Retinal pigment epithelial cell (primary cell): ENCODE measurements around the gene CEP57.
"Not testable (repeated sequence)": the region's sequence is repeated elsewhere in the genome, so short reads cannot be mapped to it uniquely, and the experiment has no call there.

Experiments
- DNase-seq: peaks from one replicate; pipeline ENCODE4 v3.0.0-alpha.2; 2010; ENCODE audit warnings: low read depth
- H3K4me3 ChIP-seq: 2 replicates; pipeline ENCODE4 v1.5.1; 2011; ENCODE audit warnings: mild to moderate bottlenecking, low read length, control low read depth, moderate library complexity
- CTCF ChIP-seq: conservative IDR thresholded peaks from 2 replicates; pipeline ENCODE4 v1.5.1; 2011; ENCODE audit warnings: low read depth, low read length, control low read depth, inconsistent platforms

CEP57 gene

GRCh38 chr11:95796501-95796900 is 6.2 kb downstream of the CEP57 start:
- DNase-seq: no peak
- H3K4me3 ChIP-seq: no peak overlapping the region
- TF ChIP-seq CTCF: no peak

GRCh38 chr11:95799546-95799945 is 9.2 kb downstream of the CEP57 start:
- DNase-seq: no peak
- TF ChIP-seq CTCF: no peak

GRCh38 chr11:95800438-95800837 is 10.1 kb downstream of the CEP57 start:
- no peak for TF ChIP-seq CTCF
- no peak for DNase-seq
- no peak overlapping the region for H3K4me3 ChIP-seq

More at GRCh38 chr11:95799546-95799945, 9.2 kb downstream of the CEP57 start:
- H3K4me3 ChIP-seq: no peak overlapping the region

GRCh38 chr11:95802806-95803205 is 12.5 kb downstream of the CEP57 start:
- no peak overlapping the region for H3K4me3 ChIP-seq
- DNase-seq: no peak
- TF ChIP-seq CTCF: no peak

GRCh38 chr11:95803973-95804372 is 13.7 kb downstream of the CEP57 start:
- no peak overlapping the region for H3K4me3 ChIP-seq
- DNase-seq: no peak
- TF ChIP-seq CTCF: no peak

- no peak overlapping the region for H3K4me3 ChIP-seq
- no peak for DNase-seq
- no peak for TF ChIP-seq CTCF
Observed at GRCh38 chr11:95805869-95806268, 15.6 kb downstream of the CEP57 start.

- not testable (repeated sequence) for DNase-seq, H3K4me3 ChIP-seq
Observed at GRCh38 chr11:95806464-95806863, 16.2 kb downstream of the CEP57 start.

- not testable (repeated sequence) for DNase-seq, H3K4me3 ChIP-seq
Observed at GRCh38 chr11:95811052-95811451, 20.8 kb downstream of the CEP57 start.
